Suppressor macrophage treated with lipopolysaccharide for 1 hour (primary cell): ENCODE measurements around the gene NSDHL.
"Not testable (repeated sequence)": the region's sequence is repeated elsewhere in the genome, so short reads cannot be mapped to it uniquely, and the experiment has no call there.

Experiments
- DNase-seq, 3 donors: peaks; one replicate each; pipeline ENCODE4 v3.0.0-alpha.2; 2020 to 2022

Gene NSDHL

DNA sequence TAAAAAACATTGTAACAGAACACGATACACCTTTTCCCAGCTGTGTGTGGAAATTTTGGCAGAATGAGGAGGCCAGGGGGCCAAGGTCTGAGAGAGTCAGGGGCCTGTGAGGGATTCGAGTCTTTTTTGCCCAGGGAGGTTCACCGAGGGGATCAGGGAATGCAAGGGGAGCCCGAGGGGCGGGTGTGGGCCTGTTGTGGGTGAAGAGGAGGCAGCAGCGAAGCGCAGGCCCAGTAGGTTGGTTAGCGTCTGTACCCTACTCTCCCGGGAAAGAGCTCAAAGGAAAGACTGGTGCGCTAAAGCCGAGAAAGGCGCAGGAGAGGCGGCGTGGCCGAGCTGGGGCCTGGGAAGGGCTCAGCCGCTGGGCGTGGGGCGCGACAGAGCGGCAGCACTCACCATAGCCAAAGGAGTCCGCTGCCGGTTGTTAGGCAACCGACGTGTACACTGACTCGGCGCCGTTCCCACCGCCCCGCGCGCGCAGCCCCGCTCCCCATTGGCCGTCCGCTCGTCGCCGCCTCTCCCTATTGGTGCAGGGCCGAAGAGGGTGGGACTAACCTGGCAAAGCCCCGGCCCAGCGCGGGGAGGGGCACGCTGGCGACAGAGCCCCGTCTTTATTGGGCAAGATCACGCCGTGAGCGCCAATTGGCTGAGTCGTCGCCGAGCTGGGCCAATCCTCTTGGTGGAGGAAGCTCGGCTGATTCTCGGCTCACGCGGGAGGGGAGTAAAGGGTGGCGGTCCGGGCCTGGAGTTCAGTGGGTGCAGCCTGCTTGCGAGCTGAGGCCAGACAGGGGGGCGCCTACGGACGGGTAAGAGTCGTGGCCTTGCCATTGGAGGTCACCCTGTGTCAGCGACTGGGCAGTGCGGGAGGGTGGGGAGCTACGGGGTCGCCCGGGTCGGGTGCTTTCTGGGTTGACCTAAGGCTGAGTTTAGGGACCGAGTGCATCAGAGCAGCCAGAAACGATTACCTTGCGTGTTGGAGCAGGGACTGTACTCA, at the start of gene NSDHL, which contains the start of gene CETN2:
NSDHL (plus strand) TSS at position 752 of the 994 bp plus-strand sequence. CDS start 15,262 bp downstream, outside the sequence.
CETN2 (minus strand) TSS at position 446 of the 994 bp plus-strand sequence; CDS start at position 399, 47 bp downstream.
- DNase-seq: peak; percentile 93 to 95 (median 95)

- not testable (repeated sequence) for DNase-seq
These were observed 43.8 kb upstream of the NSDHL start for GRCh38 chrX:152787062-152787461.

GRCh38 chrX:152798945-152799344, 31.9 kb upstream of the NSDHL start:
- no peak for DNase-seq

- DNase-seq: no peak
These were observed 24.8 kb upstream of the NSDHL start for GRCh38 chrX:152806035-152806434.

- DNase-seq: no peak
These were observed 20.5 kb upstream of the NSDHL start for GRCh38 chrX:152810403-152810802.

DNA sequence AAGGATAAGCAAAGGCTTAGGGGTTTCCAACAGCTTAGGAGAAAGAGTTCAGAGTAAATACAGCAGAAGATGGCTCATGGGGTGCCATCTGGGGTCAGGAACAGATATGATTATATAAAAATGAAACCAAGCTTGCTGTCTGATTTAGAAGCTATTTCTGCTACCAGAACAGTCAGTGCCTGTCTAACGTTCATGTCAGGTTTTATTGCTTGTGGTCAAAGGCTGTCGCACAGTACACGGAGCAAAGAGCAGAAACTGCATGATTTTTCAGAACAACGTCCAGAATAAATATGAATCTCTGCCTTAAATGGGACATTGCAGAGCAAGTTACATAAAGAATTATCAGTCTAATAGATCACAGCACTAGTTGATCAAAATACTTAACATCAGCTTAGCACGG, 17.7 kb upstream of the NSDHL start:
- no peak for DNase-seq

DNA sequence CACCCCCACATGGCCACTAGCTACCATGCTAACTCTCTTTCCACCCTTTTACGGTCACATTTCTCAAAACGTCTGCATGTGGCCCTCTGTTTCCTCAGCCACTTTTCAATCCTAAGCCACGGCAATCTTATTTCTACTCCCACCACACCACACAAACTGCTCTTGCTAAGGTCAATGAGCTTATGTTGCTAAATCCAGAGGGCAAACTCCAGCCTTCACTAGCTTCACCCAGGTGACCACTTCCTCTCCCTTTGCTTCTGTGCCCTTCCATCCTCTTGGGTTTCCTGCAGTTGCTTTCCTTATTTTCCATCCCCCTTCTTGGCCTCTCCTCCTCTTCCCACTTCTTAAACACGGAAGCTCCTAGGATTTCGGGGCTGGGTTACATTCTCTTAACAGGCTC, 16.8 kb upstream of the NSDHL start:
- no peak for DNase-seq

DNA sequence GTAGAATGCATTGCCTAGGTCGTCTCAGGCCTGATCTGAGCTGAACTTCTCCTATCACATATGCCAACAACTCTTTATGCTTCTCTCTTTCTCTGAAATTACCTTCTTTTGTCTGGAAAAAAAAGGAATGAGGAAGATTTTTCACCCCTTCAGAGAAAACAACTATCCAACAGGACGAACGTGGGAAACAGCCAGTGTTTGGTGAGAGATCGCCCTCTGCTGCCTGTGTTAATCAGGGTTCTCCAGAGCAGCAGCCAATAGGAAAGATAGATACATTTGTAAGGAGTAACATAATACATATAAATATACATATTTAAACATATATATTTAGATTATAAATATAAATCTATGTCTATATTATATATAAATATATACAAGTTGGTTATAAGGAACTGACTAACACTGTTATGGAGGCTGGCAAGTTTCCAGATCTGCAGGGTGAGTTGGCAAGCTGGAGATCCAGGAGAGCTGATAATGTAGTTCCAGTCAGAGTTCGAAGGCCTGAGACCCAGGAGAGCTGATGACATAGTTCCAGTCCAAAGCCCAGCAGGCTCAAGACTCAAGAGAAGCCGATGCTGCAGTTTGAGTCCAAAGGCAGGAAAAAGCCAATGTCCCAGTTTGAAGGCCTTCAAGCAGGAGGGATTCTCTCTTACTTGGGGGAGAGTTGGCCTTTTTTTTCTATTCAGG, 13.6 kb upstream of the NSDHL start:
- DNase-seq: peak in 2 of 3 donors; percentile 3 to 11

GRCh38 chrX:152818356-152818755, 12.5 kb upstream of the NSDHL start:
- no peak for DNase-seq

GRCh38 chrX:152819266-152819665, 11.6 kb upstream of the NSDHL start:
- no peak for DNase-seq

- no peak for DNase-seq
These were observed 11.1 kb upstream of the NSDHL start for GRCh38 chrX:152819732-152820131.

- DNase-seq: peak; percentile 39 to 56 (median 49)
These were observed 9.6 kb upstream of the NSDHL start for GRCh38 chrX:152821145-152821765.

DNA sequence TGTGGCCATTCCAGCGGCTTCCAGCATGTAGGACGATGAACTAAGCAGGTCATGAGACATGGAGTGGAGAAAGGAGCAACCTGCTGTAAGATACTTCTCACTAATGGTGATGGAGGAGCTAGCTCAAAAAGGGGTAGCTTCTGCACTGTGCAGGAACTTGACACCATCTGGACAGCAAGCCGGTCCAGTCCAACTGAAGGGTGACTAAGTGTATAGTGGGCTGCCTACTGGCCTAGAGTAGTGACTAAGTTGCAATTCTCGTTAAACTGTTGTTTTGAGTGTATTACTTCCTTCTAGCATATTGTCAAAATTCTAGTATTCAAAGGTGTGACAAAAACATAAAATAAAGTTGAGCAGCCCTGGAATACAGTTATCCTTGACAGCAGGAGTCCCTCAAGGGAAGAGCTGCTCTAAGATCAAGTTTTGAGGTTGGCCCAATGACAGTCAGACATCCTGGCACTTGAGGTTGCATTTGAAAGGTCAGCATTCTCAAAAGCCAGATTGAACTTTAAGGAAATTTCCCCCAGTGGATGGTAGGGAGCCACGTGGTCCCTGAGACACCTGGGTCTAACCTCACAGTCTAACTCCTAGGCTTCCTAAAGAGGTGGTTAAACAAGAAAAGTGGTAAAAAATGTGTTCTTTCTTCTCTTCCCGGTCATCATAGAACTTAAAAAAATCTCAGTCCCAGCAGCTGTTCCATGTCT, 8.3 kb upstream of the NSDHL start:
- no peak for DNase-seq

GRCh38 chrX:152823657-152824056, 7.2 kb upstream of the NSDHL start:
- no peak for DNase-seq

GRCh38 chrX:152824841-152825374, 6.0 kb upstream of the NSDHL start:
- DNase-seq: no peak

- DNase-seq: no peak
These were observed 528 bp downstream of the NSDHL start for GRCh38 chrX:152831391-152831790.

DNA sequence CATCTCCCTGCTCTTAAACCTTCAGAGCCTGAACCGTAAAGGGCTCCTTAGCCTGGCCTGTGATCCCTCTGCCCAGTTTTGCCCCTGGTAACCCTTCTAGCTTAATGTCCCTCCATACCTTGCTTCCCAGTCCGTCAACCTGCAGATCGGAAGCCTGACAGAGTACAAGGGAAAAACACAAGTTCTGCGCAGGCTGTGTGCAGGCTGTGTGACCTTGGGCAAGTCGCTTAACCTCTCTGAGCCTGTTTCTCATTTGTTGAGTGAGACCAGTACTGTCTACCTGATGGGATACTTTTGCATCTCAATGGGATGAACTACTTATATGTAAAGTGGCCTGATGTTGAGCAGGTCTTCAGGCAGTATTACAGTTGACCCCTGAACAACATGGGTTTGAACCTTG, 1.7 kb downstream of the NSDHL start:
- DNase-seq: no peak

- no peak for DNase-seq
These were observed 2.5 kb downstream of the NSDHL start for GRCh38 chrX:152833378-152833777.

- DNase-seq: not testable (repeated sequence)
These were observed 4.6 kb downstream of the NSDHL start for GRCh38 chrX:152835470-152835869.

- no peak for DNase-seq
These were observed 12.0 kb downstream of the NSDHL start for GRCh38 chrX:152842772-152843338.

GRCh38 chrX:152843852-152844251, 13.0 kb downstream of the NSDHL start:
- DNase-seq: no peak

- no peak for DNase-seq
These were observed 13.4 kb downstream of the NSDHL start for GRCh38 chrX:152844256-152844655.
